ENCODE measurements around the gene NAT8L. TPM values are rescaled to one million over a fixed set of nuclear protein-coding genes. Genes with fewer than 3 reads are reported as not detected.

Gene NAT8L
- total RNA-seq, 1 experiment from 2014 or later = 1.6 TPM

DNA sequence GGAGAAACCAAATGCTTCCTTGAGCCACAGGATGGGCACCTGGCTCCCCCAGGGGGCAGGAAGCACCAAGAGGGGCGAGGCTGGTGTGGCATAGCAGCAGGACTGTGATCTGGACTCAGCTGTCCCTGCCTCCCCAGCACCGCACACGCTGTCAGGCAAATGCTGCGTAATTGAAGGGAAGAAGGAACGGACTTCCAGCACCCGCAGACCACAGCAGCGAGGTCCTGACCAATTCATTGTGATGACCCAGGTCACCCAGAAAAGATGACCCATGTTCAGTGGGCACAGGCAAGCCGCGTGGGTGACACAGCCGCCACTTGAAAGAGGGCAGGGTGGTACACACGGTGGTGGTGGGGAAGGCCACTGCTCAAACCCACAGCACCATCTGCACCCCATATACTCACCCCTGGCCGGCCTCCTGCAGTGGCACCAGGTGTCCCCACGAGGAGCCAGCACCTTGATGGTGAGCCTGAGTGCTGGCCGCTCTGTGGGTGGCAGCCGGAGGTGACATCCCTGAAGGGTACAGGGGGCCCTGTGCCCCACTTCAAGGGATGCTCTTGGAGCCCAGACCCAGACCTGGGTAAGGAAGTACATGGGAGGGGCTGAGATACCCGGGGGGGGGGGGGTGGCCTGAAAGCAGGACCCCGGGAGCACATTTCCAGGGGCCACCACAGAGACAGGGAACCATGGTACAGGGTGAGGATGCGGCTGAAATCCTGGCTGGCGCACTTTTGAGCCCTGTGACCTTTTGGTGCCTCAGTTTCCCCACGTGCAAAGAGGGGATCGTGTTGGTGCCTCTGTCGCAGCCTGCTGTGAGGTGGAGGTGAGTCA is 11.5 kb downstream of the NAT8L start:
- no peak overlapping the region for H3K4me2 ChIP-seq (ENCODE audit: low read length)
- BruUV-seq (replicated peaks) = no TSS peak
- no peak overlapping the region for H3K27ac ChIP-seq (ENCODE audit: low read length)
- no peaks in the 10 kb centered on the region for H3K9me3 ChIP-seq (ENCODE audit: low read length)
- ChIA-PET CTCF (no interaction called here), POLR2A (ENCODE audit: unreplicated experiment) (no interaction called here)
- TF ChIP-seq EZH2 (IDR thresholded peaks at IDR 0.05; ENCODE audit: low read length, unreplicated experiment) = no peak
- TF ChIP-seq EZH2phosphoT487 (IDR thresholded peaks at IDR 0.05; ENCODE audit: borderline replicate concordance, low read length) = no peak
- TF ChIP-seq, protein P1, sequence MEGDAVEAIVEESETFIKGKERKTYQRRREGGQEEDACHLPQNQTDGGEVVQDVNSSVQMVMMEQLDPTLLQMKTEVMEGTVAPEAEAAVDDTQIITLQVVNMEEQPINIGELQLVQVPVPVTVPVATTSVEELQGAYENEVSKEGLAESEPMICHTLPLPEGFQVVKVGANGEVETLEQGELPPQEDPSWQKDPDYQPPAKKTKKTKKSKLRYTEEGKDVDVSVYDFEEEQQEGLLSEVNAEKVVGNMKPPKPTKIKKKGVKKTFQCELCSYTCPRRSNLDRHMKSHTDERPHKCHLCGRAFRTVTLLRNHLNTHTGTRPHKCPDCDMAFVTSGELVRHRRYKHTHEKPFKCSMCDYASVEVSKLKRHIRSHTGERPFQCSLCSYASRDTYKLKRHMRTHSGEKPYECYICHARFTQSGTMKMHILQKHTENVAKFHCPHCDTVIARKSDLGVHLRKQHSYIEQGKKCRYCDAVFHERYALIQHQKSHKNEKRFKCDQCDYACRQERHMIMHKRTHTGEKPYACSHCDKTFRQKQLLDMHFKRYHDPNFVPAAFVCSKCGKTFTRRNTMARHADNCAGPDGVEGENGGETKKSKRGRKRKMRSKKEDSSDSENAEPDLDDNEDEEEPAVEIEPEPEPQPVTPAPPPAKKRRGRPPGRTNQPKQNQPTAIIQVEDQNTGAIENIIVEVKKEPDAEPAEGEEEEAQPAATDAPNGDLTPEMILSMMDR (conservative IDR thresholded peaks at IDR 0.05; ENCODE audit: low read depth, low read length) = no peak
- H3K9me2 ChIP-seq (replicated peaks; ENCODE audit: low read length) = no peaks in the 10 kb centered on the region
- no peak overlapping the region for H3K4me3 ChIP-seq (ENCODE audit: low read length)
- no peak for DNase-seq
- H3K27me3 ChIP-seq (ENCODE audit: low read length) = no peaks in the 10 kb centered on the region
- no peak overlapping the region for H3K9ac ChIP-seq (ENCODE audit: low read length)
- no peaks in the 10 kb centered on the region for H3F3A ChIP-seq (ENCODE audit: low read length, unreplicated experiment)
- H3K79me2 ChIP-seq (ENCODE audit: low read length) = no peaks in the 10 kb centered on the region
- H3K36me3 ChIP-seq (ENCODE audit: low read depth, low read length) = no peaks in the 10 kb centered on the region
- no peak for ATAC-seq
- intact Hi-C loops (cut with micrococcal nuclease) = no loop called here
- no peaks in the 10 kb centered on the region for H4K20me1 ChIP-seq (ENCODE audit: low read length)
- H2AFZ ChIP-seq (ENCODE audit: low read length) = no peak overlapping the region
- H3K4me1 ChIP-seq (ENCODE audit: insufficient read depth, low read length) = no peaks in the 10 kb centered on the region

DNA sequence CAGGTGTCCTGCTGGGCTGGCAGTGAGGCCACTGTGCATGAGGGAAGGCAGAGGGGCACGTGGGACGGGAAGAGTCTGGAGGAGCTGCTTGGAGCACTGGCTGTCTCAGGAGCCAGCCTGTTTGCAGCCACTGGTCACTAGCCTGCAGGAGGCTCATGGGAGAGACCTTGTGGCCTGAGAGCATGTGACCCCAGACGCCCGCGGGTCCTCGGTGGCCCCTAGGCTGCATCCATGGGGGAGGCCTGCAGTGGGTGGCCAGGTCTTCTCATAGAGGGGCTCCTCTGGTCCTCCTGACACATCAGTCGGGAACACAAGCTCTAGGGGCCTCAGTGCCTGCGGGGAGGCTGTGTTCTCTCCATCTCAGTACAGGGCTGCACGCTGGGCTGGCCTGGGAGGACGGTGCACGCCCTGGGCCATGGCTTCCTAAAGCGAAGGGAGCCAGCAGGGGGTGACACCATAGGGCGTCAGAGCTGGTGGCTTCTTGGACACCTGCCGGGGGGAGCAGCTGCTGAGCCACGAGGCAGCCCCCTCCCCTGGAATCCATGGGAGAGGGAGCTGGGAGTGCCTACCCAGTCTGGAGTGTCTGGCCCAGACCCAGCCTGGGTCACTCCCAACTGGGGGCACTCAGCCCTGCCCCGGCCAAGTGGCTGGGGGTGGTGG is 12.3 kb downstream of the NAT8L start:
- Histone ChIP-seq H3K27ac (ENCODE audit: low read length) (no peak overlapping the region), H3K4me3 (ENCODE audit: low read length) (no peak overlapping the region), H3K9ac (ENCODE audit: low read length) (no peak overlapping the region), H3K27me3 (ENCODE audit: low read length) (no peaks in the 10 kb centered on the region), H3K9me2 (replicated peaks; ENCODE audit: low read length) (no peaks in the 10 kb centered on the region), H3K4me2 (ENCODE audit: low read length) (no peak overlapping the region), H3K9me3 (ENCODE audit: low read length) (no peaks in the 10 kb centered on the region), H3K79me2 (ENCODE audit: low read length) (no peaks in the 10 kb centered on the region), H4K20me1 (ENCODE audit: low read length) (no peaks in the 10 kb centered on the region), H3K36me3 (ENCODE audit: low read depth, low read length) (no peaks in the 10 kb centered on the region), H3F3A (ENCODE audit: low read length, unreplicated experiment) (no peaks in the 10 kb centered on the region), H2AFZ (ENCODE audit: low read length) (no peak overlapping the region), H3K4me1 (ENCODE audit: insufficient read depth, low read length) (no peaks in the 10 kb centered on the region)
- ATAC-seq (no peak), DNase-seq (no peak)
- CTCF ChIA-PET = no interaction called here
- no TSS peak for BruUV-seq (replicated peaks)
- POLR2A ChIA-PET (ENCODE audit: unreplicated experiment) = no interaction called here
- intact Hi-C loops (cut with micrococcal nuclease) = no loop called here
- no peak for TF ChIP-seq EZH2phosphoT487 (IDR thresholded peaks at IDR 0.05; ENCODE audit: borderline replicate concordance, low read length)

DNA sequence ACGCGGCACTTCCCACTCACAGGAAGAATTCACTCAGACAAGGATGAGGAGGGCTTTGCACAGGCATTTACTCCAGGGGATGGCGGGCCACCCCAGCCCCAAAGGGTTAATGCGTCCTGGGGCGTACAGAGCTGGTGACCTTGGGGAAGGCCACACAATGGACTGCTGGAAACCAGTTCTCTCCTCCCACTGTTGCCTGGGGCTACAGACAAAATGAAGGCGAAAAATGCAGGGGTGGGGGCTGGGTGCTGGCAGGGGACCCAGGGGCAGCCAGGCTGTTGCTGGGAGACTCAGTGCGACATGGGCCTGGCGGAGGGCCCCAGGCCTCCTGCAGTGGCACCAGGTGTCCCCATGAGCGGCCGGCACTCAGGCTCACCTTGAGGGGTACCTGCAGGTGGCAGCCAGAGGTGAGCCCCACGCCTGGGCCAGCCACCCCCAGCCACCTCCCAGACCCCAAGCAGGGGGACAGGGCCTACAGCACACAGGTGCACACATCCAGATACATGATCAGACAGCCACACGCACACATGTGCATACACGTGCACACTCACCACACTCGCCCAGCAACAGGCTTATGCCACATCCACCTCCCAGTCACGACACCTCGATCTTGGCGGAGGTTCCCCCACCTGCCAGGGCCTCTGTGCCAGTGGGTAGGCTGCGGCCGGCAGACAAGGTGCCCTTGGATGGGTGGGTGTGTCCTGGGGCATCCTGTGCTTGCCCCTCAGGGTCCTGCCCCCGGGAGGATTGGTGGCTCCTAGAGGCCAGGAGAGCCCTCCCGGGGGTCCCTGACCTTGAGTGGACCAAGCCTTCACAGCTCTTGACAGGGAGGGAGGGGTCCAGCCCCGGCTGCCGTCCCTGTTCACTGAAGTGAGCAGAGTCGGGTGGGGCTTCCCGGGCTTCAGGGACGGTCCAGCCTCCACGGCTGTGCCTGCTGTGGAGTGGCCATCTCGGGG is 13.1 kb downstream of the NAT8L start:
- Histone ChIP-seq H4K20me1 (ENCODE audit: low read length) (no peaks in the 10 kb centered on the region), H3K4me1 (ENCODE audit: insufficient read depth, low read length) (no peaks in the 10 kb centered on the region), H3K9me2 (replicated peaks; ENCODE audit: low read length) (no peaks in the 10 kb centered on the region), H3K79me2 (ENCODE audit: low read length) (no peaks in the 10 kb centered on the region), H3K27ac (ENCODE audit: low read length) (no peak overlapping the region), H3K9ac (ENCODE audit: low read length) (no peak overlapping the region), H3K9me3 (ENCODE audit: low read length) (no peaks in the 10 kb centered on the region), H3K27me3 (ENCODE audit: low read length) (no peaks in the 10 kb centered on the region), H3F3A (ENCODE audit: low read length, unreplicated experiment) (no peaks in the 10 kb centered on the region), H3K4me3 (ENCODE audit: low read length) (no peak overlapping the region), H2AFZ (ENCODE audit: low read length) (no peak overlapping the region), H3K4me2 (ENCODE audit: low read length) (no peak overlapping the region), H3K36me3 (ENCODE audit: low read depth, low read length) (no peaks in the 10 kb centered on the region)
- no peak for DNase-seq
- CTCF ChIA-PET = no interaction called here
- POLR2A ChIA-PET (ENCODE audit: unreplicated experiment) = no interaction called here
- ATAC-seq = no peak
- no peak for TF ChIP-seq EZH2phosphoT487 (IDR thresholded peaks at IDR 0.05; ENCODE audit: borderline replicate concordance, low read length)
- no TSS peak for BruUV-seq (replicated peaks)
- intact Hi-C loops (cut with micrococcal nuclease) = no loop called here

Data from PC-3 (cell line).